Measurements from ENCODE around the gene CHRNA7.
"Not testable (repeated sequence)": the region's sequence is repeated elsewhere in the genome, so short reads cannot be mapped to it uniquely, and the experiment has no call there.

Gene CHRNA7

GRCh38 chr15:32120577-32121383 lies 90.5 kb downstream of the CHRNA7 start:
- no peak for DNase-seq (ENCODE audit: low read depth)

DNA sequence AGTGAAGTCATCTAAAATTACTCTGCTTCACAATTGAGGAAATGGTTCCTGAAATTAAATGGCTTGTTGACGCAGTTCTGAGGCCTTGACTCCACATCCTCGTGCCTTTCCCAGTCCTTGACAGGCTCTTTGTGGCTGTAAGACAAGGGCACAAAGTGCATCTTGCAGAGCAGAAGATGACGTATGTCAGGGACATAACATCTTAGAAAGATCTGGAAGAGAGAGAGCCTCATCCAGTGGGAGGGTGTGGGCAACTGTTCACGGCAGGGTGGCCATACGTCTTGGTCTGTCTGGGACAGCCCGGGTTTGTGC lies 91.0 kb downstream of the CHRNA7 start:
- DNase-seq (ENCODE audit: low read depth), result no peak

GRCh38 chr15:32122013-32122412 lies 91.7 kb downstream of the CHRNA7 start:
- no peak for DNase-seq (ENCODE audit: low read depth)

GRCh38 chr15:32123473-32123872 lies 93.2 kb downstream of the CHRNA7 start:
- no peak for DNase-seq (ENCODE audit: low read depth)

DNA sequence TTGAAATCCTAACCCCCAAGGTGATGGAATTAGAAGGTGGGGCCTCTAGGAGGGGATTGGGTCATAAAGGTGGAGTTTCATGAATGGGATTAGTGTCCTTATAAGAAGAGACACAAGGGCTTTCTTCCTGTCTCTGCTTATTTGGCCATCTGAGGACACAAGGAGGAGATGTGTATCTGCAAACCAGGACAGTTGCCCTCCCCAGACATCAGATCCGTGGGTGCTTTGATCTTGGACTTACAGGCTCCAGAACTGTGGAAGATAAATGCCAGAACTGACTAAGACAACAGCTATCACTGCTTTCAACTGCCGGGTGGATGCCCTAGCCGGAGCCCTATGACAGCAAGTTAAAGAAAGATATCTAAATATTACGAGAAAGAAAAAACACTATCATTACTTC lies 94.4 kb downstream of the CHRNA7 start:
- DNase-seq (ENCODE audit: low read depth), result no peak

DNA sequence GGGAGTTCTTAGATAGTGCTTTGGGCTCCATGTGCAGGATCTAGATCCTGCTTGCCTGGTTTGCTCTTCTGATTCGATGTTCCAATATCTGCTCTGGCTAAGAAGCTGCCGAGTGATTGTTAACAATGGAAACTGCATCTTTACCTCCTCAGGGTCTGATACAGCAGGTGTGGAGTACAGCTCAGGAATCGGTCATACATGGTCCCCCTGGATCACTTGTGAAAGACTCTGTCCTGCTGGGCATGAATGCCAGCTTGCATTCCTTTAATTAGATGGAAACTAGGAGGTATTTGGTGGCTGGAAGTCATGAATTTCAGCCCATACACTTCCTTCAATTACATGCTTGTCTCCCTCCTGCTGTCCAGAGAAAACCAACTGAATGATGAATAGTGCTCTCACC lies 95.3 kb downstream of the CHRNA7 start:
- no peak for DNase-seq (ENCODE audit: low read depth)

DNA sequence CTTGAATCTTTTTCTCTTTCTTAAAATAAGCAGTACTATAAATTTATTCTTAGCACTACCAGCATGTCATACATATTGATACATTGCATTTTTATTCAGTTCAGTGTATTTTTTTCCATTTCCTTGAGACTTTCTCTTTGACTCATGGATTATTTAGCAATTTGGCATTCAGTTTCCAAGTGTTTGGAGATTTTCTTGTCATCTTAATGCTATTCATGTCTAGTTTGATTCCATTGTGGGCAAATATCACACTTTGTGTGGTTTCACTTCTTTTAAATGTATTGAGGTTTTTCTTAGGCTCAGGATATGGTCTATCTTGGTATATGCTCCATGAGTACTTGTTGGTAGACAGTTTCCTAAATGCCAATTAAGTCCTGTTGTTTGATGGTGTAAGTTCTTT lies 99.5 kb downstream of the CHRNA7 start:
- DNase-seq (ENCODE audit: low read depth), result no peak

DNA sequence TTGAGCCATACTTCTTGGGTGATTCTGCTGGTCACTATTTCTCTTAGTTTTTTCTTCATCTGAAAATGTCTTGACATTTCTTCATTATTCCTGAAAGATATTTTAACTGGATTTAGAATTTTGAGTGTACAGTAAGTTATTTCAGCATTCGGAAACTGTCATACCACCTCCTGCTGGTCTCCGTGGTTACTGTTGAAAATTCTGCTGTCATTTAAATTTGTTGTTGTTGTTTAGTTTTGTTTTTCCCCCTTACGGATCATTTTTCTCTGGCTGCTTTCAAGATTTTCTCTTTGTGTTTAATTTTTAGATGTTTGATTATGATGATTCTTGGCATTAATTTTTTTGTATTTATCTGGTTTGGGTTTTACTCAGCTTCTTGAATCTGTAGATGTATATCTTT lies 100.5 kb downstream of the CHRNA7 start:
- no peak for DNase-seq (ENCODE audit: low read depth)

- no peak for DNase-seq (ENCODE audit: low read depth)
These were observed 101.5 kb downstream of the CHRNA7 start for GRCh38 chr15:32131803-32132202.

DNA sequence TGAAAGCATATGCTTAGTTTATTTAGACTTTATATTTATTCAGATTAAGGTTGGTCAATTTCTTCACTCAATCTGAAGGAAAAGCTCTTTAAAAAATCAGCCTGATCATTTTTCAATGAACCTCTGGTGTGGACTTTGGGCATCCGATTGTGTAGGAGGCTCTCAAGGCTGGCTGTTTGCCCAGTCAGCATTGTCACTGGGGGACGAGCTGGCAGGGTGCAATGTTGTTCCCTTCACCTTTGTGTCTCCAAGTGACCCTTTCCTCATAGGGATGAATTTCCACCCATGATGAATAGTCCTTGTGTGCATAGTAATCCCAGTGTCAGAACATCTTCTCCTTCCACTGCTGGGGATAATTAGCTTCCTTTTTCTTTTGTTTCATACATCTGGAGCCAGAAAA lies 102.5 kb downstream of the CHRNA7 start:
- no peak for DNase-seq (ENCODE audit: low read depth)

DNA sequence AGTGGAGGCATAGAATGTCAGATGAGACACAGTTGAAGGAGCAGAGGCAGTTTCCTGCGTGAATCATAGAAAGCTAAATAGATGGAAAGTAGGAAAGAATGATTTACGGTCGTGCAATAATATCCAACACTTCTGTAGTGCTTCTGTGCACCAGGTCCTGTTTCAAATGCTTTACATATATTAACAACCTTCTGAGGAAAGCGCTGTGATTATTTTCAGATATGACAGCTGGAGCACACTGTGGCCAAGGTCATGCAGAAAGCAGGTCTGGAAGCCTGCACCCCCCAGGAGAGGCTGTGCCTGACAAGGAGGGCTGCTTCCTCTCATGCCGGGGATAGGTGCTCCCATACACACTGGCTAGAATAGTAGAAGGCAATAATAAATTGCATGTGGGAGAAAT lies 104.5 kb downstream of the CHRNA7 start:
- no peak for DNase-seq (ENCODE audit: low read depth)

DNA sequence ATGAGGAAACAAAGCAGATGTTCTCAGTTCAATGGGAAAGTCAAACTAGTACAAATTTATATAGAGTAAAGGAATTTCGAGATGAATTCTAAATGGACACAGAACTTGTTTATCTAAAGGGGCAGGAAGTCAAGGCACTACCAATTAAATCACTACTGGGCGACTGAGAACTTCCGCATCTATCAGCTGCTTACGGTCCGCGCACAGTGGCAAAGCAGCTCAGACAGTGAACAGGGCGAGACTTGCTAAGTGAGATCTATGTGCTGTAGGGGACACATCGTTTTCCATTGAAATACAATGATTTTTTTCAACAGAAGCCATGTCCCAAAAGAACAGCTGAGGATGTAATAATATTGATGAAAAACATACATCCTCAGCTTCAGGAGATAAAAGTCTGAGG lies 105.0 kb downstream of the CHRNA7 start:
- DNase-seq (ENCODE audit: low read depth), result no peak

GRCh38 chr15:32145512-32145911 lies 115.2 kb downstream of the CHRNA7 start:
- DNase-seq (ENCODE audit: low read depth), result not testable (repeated sequence)

GRCh38 chr15:32148833-32149555 lies 118.7 kb downstream of the CHRNA7 start:
- no peak for DNase-seq (ENCODE audit: low read depth)

GRCh38 chr15:32152574-32152973 lies 122.3 kb downstream of the CHRNA7 start:
- no peak for DNase-seq (ENCODE audit: low read depth)

DNA sequence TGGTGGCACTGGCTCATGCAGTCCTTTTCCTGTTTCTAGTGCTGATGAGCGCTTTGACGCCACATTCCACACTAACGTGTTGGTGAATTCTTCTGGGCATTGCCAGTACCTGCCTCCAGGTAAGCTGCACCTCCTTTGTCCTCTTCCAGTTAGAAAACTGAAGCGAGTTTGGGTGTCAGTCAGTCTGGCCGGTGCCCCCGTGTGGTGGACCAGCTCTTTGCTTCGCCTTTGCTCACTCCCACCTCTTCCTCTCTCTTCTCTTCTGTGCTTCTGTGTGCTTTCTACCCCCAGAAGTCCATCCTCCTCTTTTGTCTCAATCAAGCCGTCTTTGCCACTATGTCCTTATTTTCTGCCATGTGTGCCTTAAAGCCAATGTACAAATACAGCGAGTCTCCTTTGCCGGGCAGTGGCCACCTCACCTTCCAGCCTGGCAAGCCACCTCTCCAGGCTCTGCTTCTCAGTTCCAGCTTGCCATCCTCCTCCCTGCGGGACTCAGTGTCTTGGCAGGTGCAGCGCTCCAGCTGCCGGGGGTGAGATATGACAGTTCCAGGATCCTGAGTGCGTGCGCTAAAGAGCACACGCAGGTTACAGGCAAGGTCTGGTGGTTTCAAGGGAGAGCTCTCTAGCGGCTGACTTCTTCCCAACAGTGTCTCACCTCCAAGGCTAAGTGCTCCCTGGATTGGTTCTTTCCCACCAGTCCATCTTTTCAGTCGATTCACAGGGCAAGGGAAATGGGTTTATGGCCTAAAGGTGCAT lies 123.7 kb downstream of the CHRNA7 start:
- DNase-seq (ENCODE audit: low read depth), result not testable (repeated sequence)

GRCh38 chr15:32162143-32162542 lies 131.8 kb downstream of the CHRNA7 start:
- DNase-seq (ENCODE audit: low read depth), result not testable (repeated sequence)

GRCh38 chr15:32164065-32164464 lies 133.8 kb downstream of the CHRNA7 start:
- not testable (repeated sequence) for DNase-seq (ENCODE audit: low read depth)

DNA sequence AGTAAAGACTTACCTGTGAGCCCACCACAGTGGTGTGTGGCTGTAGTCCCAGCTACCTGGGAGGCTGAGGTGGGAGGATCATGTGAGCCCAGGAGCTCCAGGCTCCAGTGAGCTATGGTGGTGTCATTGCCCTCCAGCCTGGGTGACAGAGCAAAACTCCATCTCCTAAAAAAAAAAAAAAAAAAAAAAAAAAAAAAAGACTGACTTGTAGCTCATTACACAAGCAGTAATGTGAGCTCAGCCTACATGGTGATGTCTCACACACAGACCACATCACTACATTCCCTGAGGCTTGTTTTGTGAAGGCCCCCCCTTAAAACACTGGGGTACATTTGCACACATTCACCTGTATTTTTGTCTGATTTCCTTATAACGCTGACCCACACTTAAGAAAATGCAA lies 134.4 kb downstream of the CHRNA7 start:
- DNase-seq (ENCODE audit: low read depth), result not testable (repeated sequence)

- not testable (repeated sequence) for DNase-seq (ENCODE audit: low read depth)
These were observed 135.5 kb downstream of the CHRNA7 start for GRCh38 chr15:32165775-32166174.

GRCh38 chr15:32166270-32166669 lies 136.0 kb downstream of the CHRNA7 start:
- DNase-seq (ENCODE audit: low read depth), result not testable (repeated sequence)

DNA sequence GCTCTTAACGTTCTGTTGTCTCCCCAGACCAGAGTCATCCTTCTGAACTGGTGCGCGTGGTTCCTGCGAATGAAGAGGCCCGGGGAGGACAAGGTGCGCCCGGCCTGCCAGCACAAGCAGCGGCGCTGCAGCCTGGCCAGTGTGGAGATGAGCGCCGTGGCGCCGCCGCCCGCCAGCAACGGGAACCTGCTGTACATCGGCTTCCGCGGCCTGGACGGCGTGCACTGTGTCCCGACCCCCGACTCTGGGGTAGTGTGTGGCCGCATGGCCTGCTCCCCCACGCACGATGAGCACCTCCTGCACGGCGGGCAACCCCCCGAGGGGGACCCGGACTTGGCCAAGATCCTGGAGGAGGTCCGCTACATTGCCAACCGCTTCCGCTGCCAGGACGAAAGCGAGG lies 137.6 kb downstream of the CHRNA7 start:
- DNase-seq (ENCODE audit: low read depth), result not testable (repeated sequence)

DNA sequence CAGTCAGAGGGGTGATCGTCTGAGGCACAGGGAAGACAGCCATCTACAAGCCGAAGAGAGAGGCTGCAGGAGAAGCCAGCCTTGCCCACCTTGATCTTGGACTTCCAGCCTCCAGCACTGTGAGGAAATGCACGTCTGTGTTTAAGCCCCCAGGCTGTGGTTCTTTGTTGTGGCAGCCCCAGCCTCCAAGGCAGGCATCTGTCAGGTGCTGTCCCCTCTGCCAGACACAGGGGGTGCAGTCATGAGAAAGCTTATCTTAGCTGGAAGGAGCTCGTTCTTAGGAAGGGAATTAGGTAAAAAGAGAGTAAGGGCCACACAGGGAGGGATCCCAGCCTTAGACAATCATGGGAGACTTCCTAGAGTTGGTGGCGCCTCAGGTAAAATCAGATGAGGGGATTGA lies 150.3 kb downstream of the CHRNA7 start:
- not testable (repeated sequence) for DNase-seq (ENCODE audit: low read depth)
